GM12874 (cell line): ENCODE results near the gene HTR6.

Experiments
- CTCF ChIP-seq: IDR thresholded peaks from 2 replicates; pipeline ENCODE4 v1.5.1; 2011; ENCODE audit warnings: low read depth, mild to moderate bottlenecking, control low read depth, low read length, moderate library complexity; ENCODE audit not compliant: insufficient read depth

HTR6 gene

GRCh38 chr1:19643121-19643520, 21.6 kb upstream of the HTR6 start:
- no peak for TF ChIP-seq CTCF

GRCh38 chr1:19643602-19644394, 20.9 kb upstream of the HTR6 start, which contains the start of gene NBL1:
NBL1 (plus strand) TSS chr1:19644311; CDS start chr1:19655031, 10,720 bp downstream.
- TF ChIP-seq CTCF = no peak

- TF ChIP-seq CTCF = no peak
Observed at GRCh38 chr1:19644395-19644680, 20.3 kb upstream of the HTR6 start.

GRCh38 chr1:19644681-19645410, 19.8 kb upstream of the HTR6 start:
- no peak for TF ChIP-seq CTCF

GRCh38 chr1:19645411-19646251, 19.0 kb upstream of the HTR6 start:
- TF ChIP-seq CTCF = no peak

GRCh38 chr1:19646377-19647319, 18.0 kb upstream of the HTR6 start:
- no peak for TF ChIP-seq CTCF
